GM21390 (cell line): ENCODE measurements around the gene MIPEP.

Source experiments
- ATAC-seq: cut with Tn5 transposase; IDR thresholded peaks from one replicate; pipeline ENCODE4 v1.9.1; 2021; ENCODE audit not compliant: unreplicated experiment

Gene MIPEP

DNA sequence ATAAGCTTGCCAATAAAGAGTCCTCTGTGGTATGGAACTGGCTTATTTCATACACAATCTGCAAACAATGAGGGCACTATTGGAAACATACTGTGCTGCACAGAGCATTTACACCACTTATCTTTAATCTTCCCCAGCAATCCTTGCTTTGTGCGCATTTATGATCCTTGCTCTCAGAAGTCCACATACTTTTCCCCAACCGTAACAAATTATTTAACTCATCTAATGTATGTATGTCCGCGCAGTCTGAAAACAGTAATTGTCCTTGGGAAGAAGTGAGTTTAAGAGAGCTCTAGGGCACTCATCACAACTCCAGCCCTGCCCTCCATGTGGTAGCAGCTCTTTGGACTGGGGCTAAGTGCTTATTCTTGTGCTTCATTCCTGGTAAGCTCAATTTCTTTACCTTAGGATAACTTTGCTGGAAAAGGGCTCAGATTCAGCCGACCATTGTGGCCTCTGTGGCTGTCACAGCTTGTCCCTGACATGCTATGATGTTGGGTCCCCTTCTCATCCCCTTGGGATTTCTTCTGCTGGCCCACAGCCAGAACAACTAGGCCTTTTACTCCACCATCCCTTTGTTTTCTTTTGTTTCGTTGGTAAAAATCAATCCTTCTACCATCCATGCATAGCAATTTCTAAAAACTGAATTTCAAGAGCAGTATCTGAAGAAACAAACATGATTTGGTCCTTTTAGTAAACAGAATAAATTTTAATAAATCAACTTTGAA is 166.3 kb downstream of the MIPEP start:
- ATAC-seq, result no peak

GRCh38 chr13:23718996-23719395 is 170.2 kb downstream of the MIPEP start:
- ATAC-seq, result no peak

GRCh38 chr13:23716401-23716800 is 172.8 kb downstream of the MIPEP start:
- no peak for ATAC-seq

- no peak for ATAC-seq
Observed at GRCh38 chr13:23715762-23716235, 173.4 kb downstream of the MIPEP start.

DNA sequence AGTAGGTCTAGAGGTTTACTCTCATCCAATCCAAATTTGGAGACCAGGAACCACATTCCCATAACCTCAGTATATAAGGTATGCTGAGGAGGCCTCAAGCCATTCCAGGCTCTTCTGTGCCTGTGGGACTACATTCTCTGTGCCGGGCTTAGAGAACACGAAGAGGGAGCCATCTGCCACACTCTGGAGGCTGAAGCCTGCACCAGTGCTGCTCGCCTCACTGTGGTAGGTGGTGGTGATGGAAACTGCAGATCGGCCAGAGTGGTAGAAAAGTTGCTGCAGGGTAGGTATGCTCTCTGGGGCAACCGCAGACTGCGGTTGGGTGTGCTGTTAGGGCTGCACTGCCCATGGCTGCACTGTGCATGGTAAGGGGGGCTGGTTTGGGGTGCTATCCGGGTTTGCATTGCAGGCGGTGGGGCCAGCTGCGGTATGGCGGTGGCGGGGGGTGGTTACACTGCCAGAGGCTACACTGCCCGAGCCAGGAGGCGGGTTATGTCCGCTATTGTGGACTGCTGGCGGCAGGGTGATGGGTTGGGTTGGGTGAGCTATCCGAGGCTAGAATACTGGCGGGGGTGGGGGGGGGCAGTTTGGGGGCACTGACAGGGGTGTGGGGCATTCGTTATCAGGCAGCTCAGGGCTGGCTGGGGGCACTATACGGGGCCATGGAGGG is 174.0 kb downstream of the MIPEP start:
- ATAC-seq, result no peak

DNA sequence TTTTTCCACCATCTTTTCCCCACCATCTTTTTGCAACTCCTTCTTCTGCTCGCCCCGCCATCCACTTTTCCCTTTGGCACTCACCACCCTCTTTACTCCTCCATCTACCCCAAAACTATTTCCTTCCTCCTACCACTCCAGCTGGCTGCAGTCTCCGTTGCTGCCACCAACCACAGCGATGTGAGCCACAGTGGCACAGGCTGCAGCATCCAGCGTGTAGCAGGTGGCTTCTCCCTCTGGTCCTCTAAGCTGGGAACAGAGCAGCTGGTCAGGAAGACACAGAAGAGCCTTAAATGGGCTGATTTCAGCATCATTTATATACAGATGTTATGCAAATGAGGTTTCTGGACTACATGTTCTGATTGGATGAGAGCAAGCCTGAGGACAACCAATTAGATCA is 174.5 kb downstream of the MIPEP start:
- ATAC-seq, result no peak

DNA sequence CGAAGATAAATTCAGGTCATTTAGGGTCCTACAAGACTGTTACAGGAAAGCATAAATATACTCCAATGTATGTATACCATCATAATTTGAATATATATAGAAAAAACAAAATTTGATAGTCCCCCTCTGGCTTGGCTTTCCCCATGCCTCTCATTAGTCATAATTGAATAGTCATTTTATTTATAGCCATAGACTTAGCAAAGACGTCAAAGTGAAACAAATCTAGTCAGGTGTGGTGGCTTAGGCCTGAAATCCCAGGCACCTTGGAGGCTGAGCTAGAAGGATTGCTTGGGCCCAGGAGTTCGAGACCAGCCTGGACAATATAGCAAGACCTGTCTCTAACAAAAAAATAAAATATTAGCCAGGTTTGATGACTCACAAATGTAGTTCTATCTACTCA is 177.8 kb downstream of the MIPEP start:
- ATAC-seq, result no peak

- no peak for ATAC-seq
Observed at GRCh38 chr13:23710366-23710765, 178.8 kb downstream of the MIPEP start.

DNA sequence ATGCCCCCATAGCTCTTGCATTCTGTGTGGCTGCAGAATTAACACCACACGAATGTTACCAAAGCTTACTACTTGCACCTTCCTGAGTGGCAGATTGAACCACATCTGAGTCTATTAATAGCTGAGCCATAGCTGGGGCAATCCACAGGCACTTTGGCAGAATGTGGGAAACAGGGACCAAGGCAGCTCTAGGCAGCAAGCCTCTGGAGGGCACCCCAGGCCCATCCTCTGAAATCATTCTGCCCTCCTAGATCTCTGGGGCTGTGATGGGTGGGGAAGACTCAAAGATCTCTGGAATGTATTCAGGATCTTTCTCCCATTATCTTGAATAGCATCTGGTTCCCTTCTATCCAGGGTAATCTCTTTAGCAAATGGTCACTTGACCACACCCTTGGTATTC is 179.7 kb downstream of the MIPEP start:
- no peak for ATAC-seq

DNA sequence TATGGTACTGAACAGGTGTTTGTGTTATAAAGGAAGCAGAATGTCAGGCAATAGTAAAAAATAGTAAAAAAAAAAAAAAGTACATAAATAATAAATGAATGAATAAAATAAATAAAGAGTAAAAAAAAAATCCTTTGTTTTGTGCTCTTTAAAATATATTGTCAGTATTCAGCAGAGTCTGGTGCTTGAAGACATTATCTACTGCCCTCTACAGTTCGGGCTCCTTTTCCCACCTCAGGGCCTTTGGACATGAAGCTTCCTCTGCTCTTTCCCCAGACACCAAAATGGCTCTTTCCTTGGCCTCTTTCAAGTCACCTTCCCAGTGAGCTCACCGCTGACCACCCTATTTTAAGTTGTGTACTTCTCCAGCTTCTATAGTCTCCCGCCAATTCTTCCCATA is 181.5 kb downstream of the MIPEP start:
- ATAC-seq, result no peak

- ATAC-seq, result no peak
Observed at GRCh38 chr13:23705583-23705982, 183.6 kb downstream of the MIPEP start.

- no peak for ATAC-seq
Observed at GRCh38 chr13:23703246-23703860, 185.8 kb downstream of the MIPEP start.

DNA sequence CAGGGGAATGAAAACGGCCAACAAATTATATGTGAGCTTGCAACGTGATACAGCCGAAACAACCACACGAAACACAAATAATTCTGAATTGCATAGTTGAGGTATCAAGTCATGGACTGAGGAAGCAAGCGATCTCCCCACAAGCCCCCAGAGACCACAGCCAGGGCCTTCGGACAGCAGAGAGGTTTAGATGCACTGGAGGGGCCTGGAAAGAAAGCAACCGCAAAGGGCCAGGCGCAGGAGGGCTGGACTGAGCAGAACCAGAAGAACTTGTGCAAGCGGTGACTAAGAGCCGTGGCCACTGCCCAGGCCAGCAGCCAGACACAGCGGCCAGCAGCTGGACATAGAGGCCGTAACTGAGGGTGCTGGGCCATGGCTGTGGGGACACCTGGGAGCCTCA is 187.6 kb downstream of the MIPEP start:
- no peak for ATAC-seq

GRCh38 chr13:23701186-23701585 is 188.0 kb downstream of the MIPEP start:
- ATAC-seq, result no peak

GRCh38 chr13:23699271-23699670 is 189.9 kb downstream of the MIPEP start:
- ATAC-seq, result no peak

GRCh38 chr13:23697772-23698313 is 191.4 kb downstream of the MIPEP start:
- no peak for ATAC-seq

DNA sequence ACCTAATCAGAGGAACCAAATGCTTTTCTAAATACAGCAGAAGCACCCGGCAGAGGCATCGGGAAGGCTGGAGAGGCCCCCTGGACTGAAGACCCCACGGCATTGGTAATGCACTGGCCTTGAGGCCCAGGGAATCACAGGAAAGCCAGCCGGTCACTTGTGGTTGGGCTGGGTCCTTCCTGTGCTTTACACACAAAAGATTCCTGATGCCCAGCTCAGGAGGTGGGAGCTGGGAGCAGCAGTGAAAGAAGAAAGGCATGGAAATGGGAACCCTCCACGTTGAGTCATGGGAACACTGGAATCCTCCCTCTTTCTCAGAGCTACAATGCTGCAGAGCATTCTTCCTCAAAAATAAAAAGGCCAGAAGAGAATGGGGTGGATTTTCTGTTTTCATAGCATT is 192.6 kb downstream of the MIPEP start:
- ATAC-seq, result no peak

DNA sequence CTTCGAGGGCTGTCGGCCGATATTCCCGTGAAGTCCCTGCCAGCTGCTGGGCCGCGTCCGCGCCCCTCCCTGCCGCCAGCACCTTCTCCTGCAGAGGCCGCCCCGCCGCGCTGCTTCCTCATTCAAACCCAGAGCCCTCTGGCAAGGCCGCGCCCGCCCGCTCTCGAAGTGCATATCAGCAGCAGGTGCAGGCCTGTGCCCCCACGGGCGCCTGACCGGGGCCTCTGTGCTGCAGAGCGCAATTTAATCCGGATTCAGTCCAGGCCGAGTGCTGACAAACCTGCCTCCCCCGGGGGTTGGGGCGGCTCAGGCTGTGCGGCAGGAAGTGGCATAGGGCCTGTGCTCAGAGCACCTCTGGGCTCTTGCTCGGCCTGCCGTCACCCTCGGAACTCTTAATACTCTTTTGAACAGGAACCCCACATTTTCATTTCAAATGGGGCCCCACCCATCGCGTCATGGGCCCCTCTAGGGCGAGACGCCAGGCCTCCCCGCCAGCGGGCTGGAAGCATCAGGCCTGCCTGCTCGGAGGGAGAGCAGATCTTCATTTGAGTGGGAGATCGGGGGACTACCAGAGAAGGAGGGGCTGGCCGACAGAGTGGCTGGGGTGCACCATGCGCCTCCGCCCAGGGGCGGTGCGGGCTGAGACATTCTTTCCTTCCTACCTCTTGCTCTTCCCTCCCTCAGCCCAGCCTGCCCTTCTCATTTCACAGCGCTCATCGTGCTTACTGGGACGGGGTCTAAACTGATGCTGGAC is 193.3 kb downstream of the MIPEP start:
- ATAC-seq, result peak; percentile 80

- ATAC-seq, result no peak
Observed at GRCh38 chr13:23695196-23695595, 194.0 kb downstream of the MIPEP start.

DNA sequence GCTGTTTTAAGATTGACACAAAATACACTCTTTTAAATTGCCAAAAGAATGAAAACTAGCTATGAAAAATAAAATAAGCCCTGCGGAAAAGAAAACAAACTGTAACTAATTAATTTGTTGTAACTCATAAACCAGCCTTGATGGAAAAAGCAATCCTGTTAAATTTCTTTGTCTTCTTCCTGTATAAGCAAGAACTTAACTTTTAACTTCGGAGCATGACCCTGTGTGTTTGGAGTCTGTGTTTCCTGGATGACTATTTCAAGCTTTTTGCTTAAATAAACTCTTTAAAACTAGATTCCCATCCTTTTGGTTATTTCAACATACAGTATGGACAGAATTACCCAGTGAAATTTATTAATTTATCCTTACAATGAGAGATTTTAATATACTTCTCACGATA is 196.4 kb downstream of the MIPEP start:
- no peak for ATAC-seq

DNA sequence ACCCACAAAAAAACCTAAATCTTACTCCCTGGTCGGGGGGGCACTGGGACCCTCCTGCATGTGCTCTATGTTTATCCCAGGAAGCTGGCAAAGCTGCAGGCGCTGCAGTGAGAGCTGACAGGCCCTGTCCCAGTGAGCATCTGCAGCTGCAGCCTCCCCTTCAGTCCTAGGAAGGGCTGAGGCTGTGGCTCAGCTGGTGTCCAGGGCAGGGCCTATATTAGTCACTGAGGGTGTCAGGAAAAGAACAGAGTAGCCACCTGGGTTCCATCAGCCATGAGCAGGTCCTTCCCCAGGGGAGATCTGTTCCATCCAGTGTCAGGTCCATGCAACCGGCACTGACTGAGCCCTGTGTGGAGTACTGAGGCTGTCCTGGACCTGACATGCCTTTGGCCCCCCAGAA is 198.5 kb downstream of the MIPEP start:
- no peak for ATAC-seq
